GM10266 (cell line): ENCODE data around the gene LYZL1.

Experiments
- DNase-seq: peaks from one replicate; pipeline ENCODE4 v3.0.0; 2012; ENCODE audit errors: extremely low spot score
- TF ChIP-seq, protein P1 (sequence below): IDR thresholded peaks from 2 replicates; pipeline ENCODE4 v1.5.1; 2012; ENCODE audit warnings: mild to moderate bottlenecking, low read depth; ENCODE audit not compliant: control insufficient read depth, insufficient read depth; ENCODE audit errors: missing control alignments

The LYZL1 gene

DNA sequence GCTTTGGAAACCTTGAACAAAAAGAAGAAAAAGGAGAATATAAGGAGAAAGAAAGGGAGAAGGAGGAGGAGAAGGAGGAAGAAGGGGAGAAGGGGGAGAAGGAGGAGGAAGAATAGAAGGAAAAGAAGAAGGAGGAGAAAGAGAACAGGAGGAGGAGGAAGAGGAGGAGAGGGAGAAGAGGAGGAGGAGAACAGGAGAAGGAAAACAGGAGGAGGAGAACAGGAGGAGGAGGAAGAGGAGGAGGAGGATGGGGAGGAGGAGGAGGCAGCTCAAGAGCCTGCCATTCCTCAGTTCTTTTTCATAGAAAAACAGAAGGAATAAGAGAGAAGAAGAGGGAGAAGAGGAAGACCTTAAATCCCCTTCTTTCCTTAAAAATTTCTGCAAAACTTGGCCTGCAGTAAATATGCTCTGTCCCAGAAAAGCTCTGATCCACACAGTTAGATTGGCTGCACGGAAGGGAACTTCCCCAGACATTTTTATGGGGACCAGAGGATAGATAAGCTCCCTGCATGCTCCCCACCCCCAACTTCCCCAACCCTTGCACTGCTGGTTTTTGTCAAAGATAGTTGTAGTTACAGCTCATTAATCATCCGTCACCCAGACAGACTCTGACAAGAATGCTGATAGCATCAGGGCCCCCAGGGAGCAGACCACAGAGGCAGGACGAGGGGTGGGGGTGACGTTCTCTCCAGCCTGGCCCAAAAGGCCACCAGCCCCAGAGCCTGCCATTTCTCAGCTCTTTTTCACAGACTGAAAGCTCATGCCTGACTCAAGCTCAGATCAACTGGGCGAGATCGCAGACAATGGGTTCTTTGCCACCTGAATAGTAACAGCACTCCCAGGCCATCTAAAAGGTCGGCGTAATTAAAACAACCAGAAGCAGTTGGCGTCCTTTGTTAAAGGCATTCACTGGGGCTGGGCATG lies 34.5 kb upstream of the LYZL1 start:
- TF ChIP-seq, protein P1, sequence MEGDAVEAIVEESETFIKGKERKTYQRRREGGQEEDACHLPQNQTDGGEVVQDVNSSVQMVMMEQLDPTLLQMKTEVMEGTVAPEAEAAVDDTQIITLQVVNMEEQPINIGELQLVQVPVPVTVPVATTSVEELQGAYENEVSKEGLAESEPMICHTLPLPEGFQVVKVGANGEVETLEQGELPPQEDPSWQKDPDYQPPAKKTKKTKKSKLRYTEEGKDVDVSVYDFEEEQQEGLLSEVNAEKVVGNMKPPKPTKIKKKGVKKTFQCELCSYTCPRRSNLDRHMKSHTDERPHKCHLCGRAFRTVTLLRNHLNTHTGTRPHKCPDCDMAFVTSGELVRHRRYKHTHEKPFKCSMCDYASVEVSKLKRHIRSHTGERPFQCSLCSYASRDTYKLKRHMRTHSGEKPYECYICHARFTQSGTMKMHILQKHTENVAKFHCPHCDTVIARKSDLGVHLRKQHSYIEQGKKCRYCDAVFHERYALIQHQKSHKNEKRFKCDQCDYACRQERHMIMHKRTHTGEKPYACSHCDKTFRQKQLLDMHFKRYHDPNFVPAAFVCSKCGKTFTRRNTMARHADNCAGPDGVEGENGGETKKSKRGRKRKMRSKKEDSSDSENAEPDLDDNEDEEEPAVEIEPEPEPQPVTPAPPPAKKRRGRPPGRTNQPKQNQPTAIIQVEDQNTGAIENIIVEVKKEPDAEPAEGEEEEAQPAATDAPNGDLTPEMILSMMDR: no peak
- peak; percentile 18 for DNase-seq

DNA sequence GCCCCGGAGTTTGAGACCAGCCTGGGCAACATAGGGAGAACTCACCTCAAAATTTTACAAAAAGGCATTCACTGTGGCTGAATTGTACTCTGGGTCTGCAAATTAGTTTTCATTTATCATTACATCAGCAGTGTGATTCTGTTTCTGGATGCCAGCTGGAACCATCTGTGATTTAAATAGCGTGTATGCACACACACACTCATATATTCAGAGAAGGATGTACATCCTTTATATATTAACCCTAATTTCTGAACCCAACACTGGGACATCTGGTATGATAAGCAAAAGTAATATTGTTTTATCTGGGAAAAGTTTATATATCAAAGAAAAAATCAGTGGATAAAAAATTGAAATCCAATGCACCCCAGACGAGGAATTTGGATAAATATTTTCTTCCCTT lies 33.8 kb upstream of the LYZL1 start:
- DNase-seq: no peak
- TF ChIP-seq, protein P1: no peak

- TF ChIP-seq, protein P1: no peak
- no peak for DNase-seq
These were observed 32.9 kb upstream of the LYZL1 start for GRCh38 chr10:29256019-29256418.

DNA sequence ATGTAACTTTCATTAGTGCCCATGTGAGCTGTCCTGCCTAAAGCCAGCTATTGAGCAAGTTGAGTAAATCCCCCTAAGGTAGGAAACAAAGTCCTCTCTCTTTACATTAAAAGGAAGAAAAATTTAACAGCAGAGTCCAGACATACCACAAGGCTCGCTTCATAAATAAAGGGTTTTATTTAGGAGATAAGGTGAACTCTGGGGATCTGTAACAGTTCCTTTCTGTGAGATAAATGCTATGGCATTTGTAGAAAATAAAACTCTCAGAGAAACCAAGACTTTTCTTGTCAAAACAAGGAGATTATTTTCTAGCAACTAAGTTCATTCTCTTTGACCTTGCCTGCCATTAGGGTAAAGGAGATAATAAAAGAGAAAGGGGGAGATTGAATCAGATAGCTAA lies 32.3 kb upstream of the LYZL1 start:
- TF ChIP-seq, protein P1: no peak
- no peak for DNase-seq

- no peak for DNase-seq
- TF ChIP-seq, protein P1: no peak
These were observed 31.6 kb upstream of the LYZL1 start for GRCh38 chr10:29257106-29257783.

- TF ChIP-seq, protein P1: no peak
- no peak for DNase-seq
These were observed 31.1 kb upstream of the LYZL1 start for GRCh38 chr10:29257784-29258135.

DNA sequence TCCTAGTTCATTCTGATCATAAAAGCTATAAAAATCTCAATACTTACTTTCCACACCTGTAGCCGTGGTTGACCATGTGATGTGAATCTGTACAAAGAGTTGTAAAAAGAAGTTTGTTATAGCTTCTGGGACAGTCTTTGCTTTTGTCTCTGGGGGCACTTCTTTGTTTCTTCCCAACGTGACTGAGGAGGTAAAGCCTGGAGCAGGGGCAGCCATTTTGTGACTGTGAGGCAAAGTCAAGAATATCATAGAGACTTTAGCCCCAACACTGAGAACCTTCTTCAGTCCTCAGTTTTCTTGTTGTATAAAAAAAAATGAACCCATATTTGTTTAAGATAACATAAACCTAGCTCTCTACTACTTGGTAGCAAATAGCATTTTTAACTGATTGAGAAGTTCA lies 29.4 kb upstream of the LYZL1 start:
- no peak for DNase-seq

More for the DNA sequence above, 29.4 kb upstream of the LYZL1 start:
- TF ChIP-seq, protein P1: no peak
